GM04504 (cell line): ENCODE measurements around the gene TIPARP.

Source experiments
- DNase-seq: peaks from one replicate; pipeline ENCODE4 v3.0.0-alpha.2; 2012; ENCODE audit warnings: low read depth

TIPARP gene

GRCh38 chr3:156741935-156742334 lies 67.5 kb downstream of the TIPARP start:
- DNase-seq, result no peak

GRCh38 chr3:156742401-156742800 lies 68.0 kb downstream of the TIPARP start:
- DNase-seq, result no peak

GRCh38 chr3:156743859-156744258 lies 69.5 kb downstream of the TIPARP start:
- no peak for DNase-seq

- no peak for DNase-seq
Observed at GRCh38 chr3:156744631-156745030, 70.2 kb downstream of the TIPARP start.

GRCh38 chr3:156745766-156746165 lies 71.4 kb downstream of the TIPARP start:
- no peak for DNase-seq

- DNase-seq, result no peak
Observed at GRCh38 chr3:156747046-156747445, 72.7 kb downstream of the TIPARP start.

- DNase-seq, result no peak
Observed at GRCh38 chr3:156749244-156749643, 74.9 kb downstream of the TIPARP start.

GRCh38 chr3:156750191-156750873 lies 75.9 kb downstream of the TIPARP start:
- DNase-seq, result peak; percentile 32

GRCh38 chr3:156750874-156751245 lies 76.5 kb downstream of the TIPARP start:
- DNase-seq, result peak; percentile 40

- peak; percentile 98 for DNase-seq
Observed at GRCh38 chr3:156751461-156752025, 77.2 kb downstream of the TIPARP start.
